ENCODE measurements around the gene AP5Z1.
A peak's percentile ranks its signal among the peaks of the same experiment; 100 is the strongest.

The AP5Z1 gene

GRCh38 chr7:4803397-4804241 lies 28.2 kb downstream of the AP5Z1 start:
- no peak for DNase-seq

- no peak for DNase-seq
Observed at GRCh38 chr7:4805110-4805983, 29.9 kb downstream of the AP5Z1 start.

- no peak for DNase-seq
Observed at GRCh38 chr7:4805984-4806300, 30.5 kb downstream of the AP5Z1 start.

- DNase-seq, result no peak
Observed at GRCh38 chr7:4806983-4807597, 31.7 kb downstream of the AP5Z1 start.

- DNase-seq, result no peak
Observed at GRCh38 chr7:4807598-4808016, 32.2 kb downstream of the AP5Z1 start.

- DNase-seq, result no peak
Observed at GRCh38 chr7:4808026-4808425, 32.6 kb downstream of the AP5Z1 start.

- DNase-seq, result no peak
Observed at GRCh38 chr7:4808565-4808964, 33.1 kb downstream of the AP5Z1 start.

GRCh38 chr7:4809091-4809591 lies 33.7 kb downstream of the AP5Z1 start:
- DNase-seq, result peak; percentile 35

- no peak for DNase-seq
Observed at GRCh38 chr7:4809666-4810065, 34.2 kb downstream of the AP5Z1 start.

- DNase-seq, result no peak
Observed at GRCh38 chr7:4814433-4814832, 39.0 kb downstream of the AP5Z1 start.

GRCh38 chr7:4815121-4815520 lies 39.7 kb downstream of the AP5Z1 start:
- DNase-seq, result no peak

- no peak for DNase-seq
Observed at GRCh38 chr7:4815609-4816418, 40.4 kb downstream of the AP5Z1 start.

GRCh38 chr7:4816419-4817080 lies 41.1 kb downstream of the AP5Z1 start:
- DNase-seq, result no peak

GRCh38 chr7:4817178-4817901 lies 41.9 kb downstream of the AP5Z1 start:
- DNase-seq, result no peak

- DNase-seq, result no peak
Observed at GRCh38 chr7:4818000-4818794, 42.8 kb downstream of the AP5Z1 start.

- DNase-seq, result no peak
Observed at GRCh38 chr7:4819560-4820404, 44.4 kb downstream of the AP5Z1 start.

- DNase-seq, result no peak
Observed at GRCh38 chr7:4820405-4820966, 45.1 kb downstream of the AP5Z1 start.

- no peak for DNase-seq
Observed at GRCh38 chr7:4820967-4821471, 45.6 kb downstream of the AP5Z1 start.

- DNase-seq, result no peak
Observed at GRCh38 chr7:4822677-4823076, 47.3 kb downstream of the AP5Z1 start.

All from activated T-cell treated with anti-CD3 and anti-CD28 coated beads for 4 hours (primary cell).